Progenitor cell of endocrine pancreas (in vitro differentiated cells): Measurements from ENCODE around the gene SLC9A3. TPM values are rescaled to one million over a fixed set of nuclear protein-coding genes. Genes with fewer than 3 reads are reported as not detected.

Source experiments
- DNase-seq: peaks from one replicate; pipeline ENCODE4 v3.0.0; 2021; ENCODE audit warnings: low spot score; ENCODE audit not compliant: unreplicated experiment
- H3K27ac Mint-ChIP-seq: 2 replicates; pipeline ENCODE4 v1.8.0; 2021; ENCODE audit warnings: mild to moderate bottlenecking, moderate library complexity, mixed read lengths
- H3K27me3 Mint-ChIP-seq: 2 replicates; pipeline ENCODE4 v1.8.0; 2021; ENCODE audit warnings: mixed read lengths
- H3K36me3 Mint-ChIP-seq: 2 replicates; pipeline ENCODE4 v1.8.0; 2022; ENCODE audit warnings: mixed read lengths; ENCODE audit not compliant: insufficient read depth
- H3K4me1 Mint-ChIP-seq: 2 replicates; pipeline ENCODE4 v1.8.0; 2021; ENCODE audit warnings: low read depth, mixed read lengths
- H3K4me3 Mint-ChIP-seq: 2 replicates; pipeline ENCODE4 v1.8.0; 2021; ENCODE audit warnings: low read depth, mild to moderate bottlenecking, moderate library complexity, mixed read lengths
- H3K9me3 Mint-ChIP-seq: 2 replicates; pipeline ENCODE4 v1.8.0; 2021; ENCODE audit warnings: low read depth, mixed read lengths
- CTCF ChIP-seq: fragments of 200-600 bp; sonication (generic); IDR thresholded peaks from one replicate; pipeline ENCODE4 v1.5.0; 2021; ENCODE audit warnings: antibody characterized with exemption, mild to moderate bottlenecking; ENCODE audit not compliant: unreplicated experiment
- total RNA-seq: library from RNA; stranded (reverse); gene quantifications from 2 replicates; pipeline ENCODE4 v1.2.1, GENCODE V29; 2021

SLC9A3 gene
- total RNA-seq, 1 donor from 2014 or later = 1.7 TPM

GRCh38 chr5:521680-522079 is 2.6 kb downstream of the SLC9A3 start:
- no peaks in the 10 kb centered on the region for H3K36me3 Mint-ChIP-seq
- no peak overlapping the region for H3K4me3 Mint-ChIP-seq
- no peaks in the 10 kb centered on the region for H3K9me3 Mint-ChIP-seq
- H3K4me1 Mint-ChIP-seq = peaks cover 16% of the 10 kb centered on the region
- H3K27me3 Mint-ChIP-seq = peaks cover 62% of the 10 kb centered on the region
- no peak for DNase-seq
- no peak overlapping the region for H3K27ac Mint-ChIP-seq
- TF ChIP-seq CTCF = no peak

GRCh38 chr5:520850-521226 is 3.4 kb downstream of the SLC9A3 start:
- H3K27me3 Mint-ChIP-seq = peaks cover 61% of the 10 kb centered on the region
- TF ChIP-seq CTCF = no peak
- H3K4me1 Mint-ChIP-seq = peaks cover 16% of the 10 kb centered on the region
- H3K9me3 Mint-ChIP-seq = no peaks in the 10 kb centered on the region
- no peak overlapping the region for H3K27ac Mint-ChIP-seq
- DNase-seq = no peak
- no peaks in the 10 kb centered on the region for H3K36me3 Mint-ChIP-seq
- no peak overlapping the region for H3K4me3 Mint-ChIP-seq

- Mint-ChIP-seq H3K27ac (no peak overlapping the region), H3K4me1 (peaks cover 16% of the 10 kb centered on the region), H3K27me3 (peaks cover 58% of the 10 kb centered on the region), H3K4me3 (no peak overlapping the region), H3K9me3 (no peaks in the 10 kb centered on the region), H3K36me3 (no peaks in the 10 kb centered on the region)
- DNase-seq = no peak
- no peak for TF ChIP-seq CTCF
Measured at GRCh38 chr5:520196-520849, 3.9 kb downstream of the SLC9A3 start.

GRCh38 chr5:518721-519120 is 5.5 kb downstream of the SLC9A3 start:
- H3K4me3 Mint-ChIP-seq = no peak overlapping the region
- H3K4me1 Mint-ChIP-seq = peaks cover 13% of the 10 kb centered on the region
- no peaks in the 10 kb centered on the region for H3K9me3 Mint-ChIP-seq
- DNase-seq = no peak
- no peaks in the 10 kb centered on the region for H3K36me3 Mint-ChIP-seq
- H3K27me3 Mint-ChIP-seq = peaks cover 61% of the 10 kb centered on the region
- no peak overlapping the region for H3K27ac Mint-ChIP-seq
- TF ChIP-seq CTCF = no peak

GRCh38 chr5:517535-518100 is 6.6 kb downstream of the SLC9A3 start:
- Mint-ChIP-seq H3K36me3 (no peaks in the 10 kb centered on the region), H3K27me3 (peaks cover 58% of the 10 kb centered on the region), H3K4me1 (peaks cover 7% of the 10 kb centered on the region), H3K9me3 (no peaks in the 10 kb centered on the region), H3K4me3 (no peak overlapping the region), H3K27ac (no peak overlapping the region)
- no peak for TF ChIP-seq CTCF
- no peak for DNase-seq
